ENCODE results near the gene DAW1.

GRCh38 chr2:227823922-227824321, 47.5 kb upstream of the DAW1 start:
- TF ChIP-seq EZH2 (IDR thresholded peaks at IDR 0.05; ENCODE audit: insufficient read depth, poor library complexity, severe bottlenecking) = no peak
- no peak for TF ChIP-seq EZH2phosphoT487 (IDR thresholded peaks at IDR 0.05; ENCODE audit: insufficient read depth, low read depth)

Data from GM23248 (cell line).